Gastroesophageal sphincter (tissue), 4 donors: ENCODE data around the gene FYN. TPM values are rescaled to one million over a fixed set of nuclear protein-coding genes. Genes with fewer than 3 reads are reported as not detected.

Experiments
- ATAC-seq: fragments of 150-250 bp; one replicate; pipeline ENCODE4 v1.9.1; 2016; ENCODE audit warnings: mild to moderate bottlenecking, moderate library complexity
- H3K27ac ChIP-seq, 4 donors: fragments of 200-600 bp; sonication (generic) in 3 of 4; 1 replicate in 3 of 4; 2 replicates in 1 of 4; pipeline ENCODE4 v1.5.1; 2016 to 2019
- H3K27me3 ChIP-seq: fragments of 200-600 bp; sonication (generic); one replicate; pipeline ENCODE4 v1.5.1; 2019
- H3K36me3 ChIP-seq, 2 donors: fragments of 200-600 bp; sonication (generic); one replicate each; pipeline ENCODE4 v1.5.1; 2019; ENCODE audit warnings: control low read depth in 1 of 2
- H3K4me1 ChIP-seq, 3 donors: fragments of 200-600 bp; sonication (generic); 1 replicate in 2 of 3; 2 replicates in 1 of 3; pipeline ENCODE4 v1.5.1; 2016 to 2019; ENCODE audit warnings: control low read depth in 2 of 3
- H3K4me3 ChIP-seq, 2 donors: fragments of 200-600 bp; sonication (generic); one replicate each; pipeline ENCODE4 v1.5.1; 2019; ENCODE audit warnings: mild to moderate bottlenecking in 1 of 2, moderate library complexity in 1 of 2
- H3K9me3 ChIP-seq, 3 donors: fragments of 200-600 bp; sonication (generic); one replicate each; pipeline ENCODE4 v1.5.1; 2017 to 2019; ENCODE audit warnings: control low read depth in 2 of 3
- CTCF ChIP-seq, 4 experiments: fragments of 200-600 bp in 2 of 4; fragments of 450-650 bp in 2 of 4; sonication (generic) in 1 of 4; IDR thresholded peaks; one replicate each; pipeline ENCODE4 v1.5.1; 2017 to 2019; ENCODE audit warnings: antibody characterized with exemption in 4 of 4, mild to moderate bottlenecking in 2 of 4, moderate library complexity in 2 of 4
- EP300 ChIP-seq: sonication (generic); formaldehyde crosslinking; IDR thresholded peaks from one replicate; pipeline ENCODE4 v1.6.1; 2017; ENCODE audit warnings: antibody characterized with exemption, mild to moderate bottlenecking
- POLR2A ChIP-seq, 2 donors: fragments of 450-650 bp; IDR thresholded peaks; one replicate each; pipeline ENCODE4 v1.6.1; 2017; ENCODE audit warnings: antibody characterized with exemption in 2 of 2, mild to moderate bottlenecking in 2 of 2, moderate library complexity in 1 of 2
- POLR2AphosphoS5 ChIP-seq: sonication (generic); formaldehyde crosslinking; IDR thresholded peaks from one replicate; pipeline ENCODE4 v1.6.1; 2017; ENCODE audit warnings: antibody characterized with exemption
- WGBS, 2 donors: methylation state at CpG; one replicate each; pipeline ENCODE4 v1.1.5; 2018; ENCODE audit warnings: low coverage in 1 of 2; 5-methylcytosine and 5-hydroxymethylcytosine counted together
- total RNA-seq, 4 donors: library from RNA; depleted of rRNA; stranded (reverse); fragments of >200 nt; gene quantifications; one replicate each; pipeline ENCODE4 v1.1.0, GENCODE V29; 2016

FYN gene
- total RNA-seq, 4 donors from 2014 or later: 58.6 to 101 (median 69.9) TPM

- ATAC-seq: no peak
- 4 to 51% methylated on average over 4 to 5 of the region's 19 CpGs for WGBS, 2 donors
Observed at GRCh38 chr6:111661541-111662061, 211.7 kb downstream of the FYN start.

GRCh38 chr6:111660531-111660930 is 212.7 kb downstream of the FYN start:
- Histone ChIP-seq H3K9me3 (no peaks in the 10 kb centered on the region), H3K4me1 (peaks cover 6 to 74% (median 24%) of the 10 kb centered on the region in 3 donors), H3K27me3 (no peaks in the 10 kb centered on the region), H3K4me3 (no peak overlapping the region), H3K27ac (no peak overlapping the region), H3K36me3 (no peaks in the 10 kb centered on the region)
- ATAC-seq: no peak
- WGBS, 2 donors: 91 to 94% methylated on average over 3 of the region's 3 CpGs
- TF ChIP-seq EP300 (no peak), POLR2AphosphoS5 (no peak), CTCF (IDR thresholded peaks at IDR 0.05) (no peak), POLR2A (IDR thresholded peaks at IDR 0.05) (no peak)

More at GRCh38 chr6:111661541-111662061, 211.7 kb downstream of the FYN start:
- H3K9me3 ChIP-seq: no peaks in the 10 kb centered on the region
- peak overlapping the region in 1 of 2 donors; percentile 11 for H3K4me3 ChIP-seq
- TF ChIP-seq POLR2A (IDR thresholded peaks at IDR 0.05): no peak
- no peak for TF ChIP-seq EP300
- no peak for TF ChIP-seq POLR2AphosphoS5
- TF ChIP-seq CTCF (IDR thresholded peaks at IDR 0.05): no peak
- peak overlapping the region in 3 of 4 donors; percentile 62 to 78 (median 73) for H3K27ac ChIP-seq
- H3K4me1 ChIP-seq: peaks cover 6 to 85% (median 31%) of the 10 kb centered on the region in 3 donors
- H3K36me3 ChIP-seq: no peaks in the 10 kb centered on the region
- H3K27me3 ChIP-seq: no peaks in the 10 kb centered on the region

GRCh38 chr6:111658462-111659154 is 214.6 kb downstream of the FYN start:
- no peak for TF ChIP-seq CTCF (IDR thresholded peaks at IDR 0.05)
- TF ChIP-seq POLR2A (IDR thresholded peaks at IDR 0.05): no peak
- TF ChIP-seq EP300: no peak
- TF ChIP-seq POLR2AphosphoS5: no peak
- no peaks in the 10 kb centered on the region for H3K36me3 ChIP-seq
- H3K27ac ChIP-seq: peak overlapping the region in 3 of 4 donors; percentile 27 to 65 (median 64)
- peaks cover 6 to 55% (median 18%) of the 10 kb centered on the region in 3 donors for H3K4me1 ChIP-seq
- ATAC-seq: peak; percentile 21
- whole genome bisulfite sequencing, 2 donors: 36 to 41% methylated on average over 4 of the region's 4 CpGs
- H3K9me3 ChIP-seq: no peaks in the 10 kb centered on the region
- no peak overlapping the region for H3K4me3 ChIP-seq
- H3K27me3 ChIP-seq: no peaks in the 10 kb centered on the region

- TF ChIP-seq CTCF (IDR thresholded peaks at IDR 0.05) (no peak), EP300 (no peak), POLR2A (IDR thresholded peaks at IDR 0.05) (no peak), POLR2AphosphoS5 (no peak)
- Histone ChIP-seq H3K27ac (peak overlapping the region in 1 of 4 donors; percentile 6), H3K36me3 (no peaks in the 10 kb centered on the region), H3K27me3 (no peaks in the 10 kb centered on the region), H3K4me1 (peaks cover 0 to 40% (median 5%) of the 10 kb centered on the region in 3 donors), H3K4me3 (no peak overlapping the region), H3K9me3 (no peaks in the 10 kb centered on the region)
- peak; percentile 59 for ATAC-seq
- 27 to 50% methylated on average over 1 of the region's 1 CpG for WGBS, 2 donors
Observed at GRCh38 chr6:111657146-111657545, 216.1 kb downstream of the FYN start.

- Histone ChIP-seq H3K9me3 (no peaks in the 10 kb centered on the region), H3K27ac (no peak overlapping the region), H3K4me1 (peaks cover 0 to 19% (median 0%) of the 10 kb centered on the region in 3 donors), H3K4me3 (no peak overlapping the region), H3K36me3 (no peaks in the 10 kb centered on the region), H3K27me3 (no peaks in the 10 kb centered on the region)
- ATAC-seq: no peak
- WGBS, 2 donors: 58 to 69% methylated on average over 2 of the region's 2 CpGs
- TF ChIP-seq EP300: no peak
- no peak for TF ChIP-seq POLR2A (IDR thresholded peaks at IDR 0.05)
- no peak for TF ChIP-seq POLR2AphosphoS5
- TF ChIP-seq CTCF (IDR thresholded peaks at IDR 0.05): no peak
Observed at GRCh38 chr6:111653979-111654378, 219.3 kb downstream of the FYN start.
